A549 (cell line): ENCODE data around the gene SLC49A3.

ENCODE experiments used
- CEBPB ChIP-seq, 2 experiments: fragments of >200 bp in 1 of 2; sonication (Bioruptor Twin) in 1 of 2; formaldehyde crosslinking in 1 of 2; IDR thresholded peaks; 2 replicates each; pipeline ENCODE4 v1.6.1; 2012 to 2016
- CHD2 ChIP-seq: fragments of 150-350 bp; IDR thresholded peaks from 2 replicates; pipeline ENCODE4 v1.6.1; 2014; ENCODE audit warnings: low read length; ENCODE audit not compliant: partially characterized antibody
- CHD4 ChIP-seq: fragments of 200-600 bp; sonication (generic); IDR thresholded peaks from 2 replicates; pipeline ENCODE4 v1.6.1; 2016; ENCODE audit warnings: antibody characterized with exemption, mild to moderate bottlenecking, borderline replicate concordance
- CTCF ChIP-seq: fragments of >200 bp; sonication (Bioruptor Twin); formaldehyde crosslinking; IDR thresholded peaks from 3 replicates; pipeline ENCODE4 v1.5.1; 2016
- E2F6 ChIP-seq: IDR thresholded peaks from 2 replicates; pipeline ENCODE4 v1.6.1; 2012; ENCODE audit warnings: low read depth, borderline replicate concordance
- MAFK ChIP-seq: fragments of 450-650 bp; IDR thresholded peaks from 2 replicates; pipeline ENCODE4 v1.6.1; 2014; ENCODE audit not compliant: partially characterized antibody
- RNF2 ChIP-seq: fragments of 200-600 bp; sonication (generic); IDR thresholded peaks from 2 replicates; pipeline ENCODE4 v1.6.1; 2016; ENCODE audit warnings: low read depth, mild to moderate bottlenecking, antibody characterized with exemption, moderate library complexity, borderline replicate concordance

GRCh38 chr4:633406-633805 lies 55.5 kb downstream of the SLC49A3 start:
- no peak for TF ChIP-seq CHD2
- TF ChIP-seq CTCF: no peak
- TF ChIP-seq RNF2: no peak
- no peak for TF ChIP-seq MAFK
- no peak for TF ChIP-seq E2F6
- no peak for TF ChIP-seq CEBPB (IDR thresholded peaks at IDR 0.05)
- no peak for TF ChIP-seq CHD4
